ENCODE measurements around the gene FLT1. TPM values are rescaled to one million over a fixed set of nuclear protein-coding genes. Genes with fewer than 3 reads are reported as not detected.

FLT1 gene
- total RNA-seq, result 46.0 TPM

- H3K27me3 ChIP-seq, result peaks cover 5% of the 10 kb centered on the region
- peak within 1 kb of the TSS; percentile 63 to 68 for H3K4me3 ChIP-seq
- DNase-seq (ENCODE audit: low spot score in 2 of 2), result peak in 1 of 2 donors; percentile 66
- TF ChIP-seq, protein P1, sequence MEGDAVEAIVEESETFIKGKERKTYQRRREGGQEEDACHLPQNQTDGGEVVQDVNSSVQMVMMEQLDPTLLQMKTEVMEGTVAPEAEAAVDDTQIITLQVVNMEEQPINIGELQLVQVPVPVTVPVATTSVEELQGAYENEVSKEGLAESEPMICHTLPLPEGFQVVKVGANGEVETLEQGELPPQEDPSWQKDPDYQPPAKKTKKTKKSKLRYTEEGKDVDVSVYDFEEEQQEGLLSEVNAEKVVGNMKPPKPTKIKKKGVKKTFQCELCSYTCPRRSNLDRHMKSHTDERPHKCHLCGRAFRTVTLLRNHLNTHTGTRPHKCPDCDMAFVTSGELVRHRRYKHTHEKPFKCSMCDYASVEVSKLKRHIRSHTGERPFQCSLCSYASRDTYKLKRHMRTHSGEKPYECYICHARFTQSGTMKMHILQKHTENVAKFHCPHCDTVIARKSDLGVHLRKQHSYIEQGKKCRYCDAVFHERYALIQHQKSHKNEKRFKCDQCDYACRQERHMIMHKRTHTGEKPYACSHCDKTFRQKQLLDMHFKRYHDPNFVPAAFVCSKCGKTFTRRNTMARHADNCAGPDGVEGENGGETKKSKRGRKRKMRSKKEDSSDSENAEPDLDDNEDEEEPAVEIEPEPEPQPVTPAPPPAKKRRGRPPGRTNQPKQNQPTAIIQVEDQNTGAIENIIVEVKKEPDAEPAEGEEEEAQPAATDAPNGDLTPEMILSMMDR (IDR thresholded peaks at IDR 0.05), result no peak
- no peaks in the 10 kb centered on the region for H3K36me3 ChIP-seq
- peak within 1 kb of the TSS in 1 of 2 donors; percentile 40 for H3K27ac ChIP-seq
- peaks cover 11 to 18% of the 10 kb centered on the region in 2 donors for H3K4me1 ChIP-seq
- intact Hi-C loops (cut with DNase I), result no loop called here
- no peaks in the 10 kb centered on the region for H3K9me3 ChIP-seq
These were observed at the start of gene FLT1 for GRCh38 chr13:28494778-28495537. FLT1 (minus strand) TSS chr13:28495128; CDS start chr13:28494843, 285 bp downstream.

DNA sequence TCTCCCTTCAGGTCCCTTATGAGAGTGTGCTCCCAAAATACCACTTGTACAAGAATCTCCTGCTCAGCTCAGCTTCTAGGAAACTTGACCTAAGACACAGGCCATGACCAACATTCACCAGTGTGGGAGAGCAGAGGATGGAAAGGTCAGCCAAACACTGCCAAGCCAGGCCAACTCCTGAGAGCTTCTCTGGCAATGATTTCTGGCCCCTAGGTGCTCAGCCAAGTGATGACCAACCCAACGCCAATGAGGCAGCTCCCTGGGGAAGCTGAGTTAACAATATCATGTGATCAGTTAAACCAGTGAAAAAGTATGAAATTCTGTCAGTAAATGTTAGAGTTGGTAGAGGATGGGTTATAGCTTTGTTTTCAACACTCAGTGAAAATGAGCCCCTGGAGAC lies 49.1 kb upstream of the FLT1 start:
- DNase-seq (ENCODE audit: low spot score in 2 of 2), result no peak
- Histone ChIP-seq H3K27me3 (no peaks in the 10 kb centered on the region), H3K4me1 (no peaks in the 10 kb centered on the region), H3K9me3 (no peaks in the 10 kb centered on the region), H3K36me3 (no peaks in the 10 kb centered on the region), H3K27ac (no peak overlapping the region), H3K4me3 (no peak overlapping the region)
- TF ChIP-seq, protein P1 (IDR thresholded peaks at IDR 0.05), result no peak
- intact Hi-C loops (cut with DNase I), result no loop called here

DNA sequence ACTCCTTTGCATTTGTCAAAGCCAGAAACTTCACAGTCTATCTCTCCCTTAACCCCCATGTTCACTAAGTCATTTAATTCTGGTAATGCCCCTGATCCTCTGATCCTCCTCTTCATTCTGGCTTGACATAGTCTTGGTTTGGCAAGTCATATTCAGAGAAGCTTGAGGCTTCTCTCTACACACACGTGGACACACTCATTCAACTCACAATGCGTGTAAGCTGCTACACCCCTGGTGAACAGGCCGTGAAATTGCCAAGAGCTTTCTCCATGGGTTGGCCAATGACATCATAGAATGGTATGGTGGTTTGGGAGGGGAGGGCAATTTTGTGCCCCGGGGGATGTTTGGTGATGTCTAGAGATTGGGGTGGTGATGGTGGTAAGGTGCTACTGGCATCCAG lies 47.9 kb upstream of the FLT1 start:
- no peaks in the 10 kb centered on the region for H3K27me3 ChIP-seq

GRCh38 chr13:28541966-28542365 lies 47.0 kb upstream of the FLT1 start:
- H3K27ac ChIP-seq, result no peak overlapping the region
- no peak for DNase-seq (ENCODE audit: low spot score in 2 of 2)
- H3K36me3 ChIP-seq, result no peaks in the 10 kb centered on the region
- H3K4me1 ChIP-seq, result no peaks in the 10 kb centered on the region
- H3K9me3 ChIP-seq, result no peaks in the 10 kb centered on the region
- H3K27me3 ChIP-seq, result no peaks in the 10 kb centered on the region
- H3K4me3 ChIP-seq, result no peak overlapping the region
- TF ChIP-seq, protein P1 (IDR thresholded peaks at IDR 0.05), result no peak
- intact Hi-C loops (cut with DNase I), result no loop called here

More for the DNA sequence above, 47.9 kb upstream of the FLT1 start:
- Histone ChIP-seq H3K4me1 (no peaks in the 10 kb centered on the region), H3K27ac (no peak overlapping the region), H3K36me3 (no peaks in the 10 kb centered on the region), H3K9me3 (no peaks in the 10 kb centered on the region), H3K4me3 (no peak overlapping the region)
- TF ChIP-seq, protein P1 (IDR thresholded peaks at IDR 0.05), result no peak
- intact Hi-C loops (cut with DNase I), result no loop called here
- DNase-seq (ENCODE audit: low spot score in 2 of 2), result no peak

DNA sequence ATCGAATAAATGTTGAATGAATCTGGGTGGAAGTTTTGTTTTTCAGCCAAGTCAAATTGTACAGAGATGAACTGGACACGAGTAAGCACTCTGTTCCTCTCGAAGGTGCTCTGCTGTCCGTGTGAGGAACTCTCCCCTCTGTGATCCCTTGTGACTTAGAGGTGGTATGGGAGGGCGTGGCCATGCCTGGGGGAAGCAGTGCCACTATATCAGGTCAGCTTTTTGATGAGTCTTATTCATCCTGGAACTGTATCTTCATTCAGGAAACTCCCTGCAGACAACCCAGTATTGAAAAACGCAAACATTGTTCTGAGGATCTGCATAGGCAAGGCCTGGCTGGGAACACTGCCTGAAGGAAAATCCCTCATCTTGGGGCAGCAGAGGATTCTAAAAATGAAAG lies 45.7 kb upstream of the FLT1 start:
- H3K4me1 ChIP-seq, result no peaks in the 10 kb centered on the region
- intact Hi-C loops (cut with DNase I), result no loop called here
- no peak for DNase-seq (ENCODE audit: low spot score in 2 of 2)
- no peaks in the 10 kb centered on the region for H3K36me3 ChIP-seq
- H3K9me3 ChIP-seq, result no peaks in the 10 kb centered on the region
- TF ChIP-seq, protein P1 (IDR thresholded peaks at IDR 0.05), result no peak
- no peaks in the 10 kb centered on the region for H3K27me3 ChIP-seq
- no peak overlapping the region for H3K4me3 ChIP-seq
- no peak overlapping the region for H3K27ac ChIP-seq

Data from ascending aorta (tissue), 2 donors.